WTC11 (cell line): ENCODE measurements around the gene AK5.

ENCODE experiments used
- CBFB ChIP-seq: sonication (generic); formaldehyde crosslinking; IDR thresholded peaks from 2 replicates; pipeline ENCODE4 v1.8.1; 2022; ENCODE audit warnings: mild to moderate bottlenecking, low read depth, missing genetic modification reagents
- CREM ChIP-seq: sonication (generic); formaldehyde crosslinking; IDR thresholded peaks from 2 replicates; pipeline ENCODE4 v1.8.1; 2022; ENCODE audit warnings: mild to moderate bottlenecking, missing genetic modification reagents, moderate library complexity
- ELF4 ChIP-seq: sonication (generic); formaldehyde crosslinking; IDR thresholded peaks from 2 replicates; pipeline ENCODE4 v1.8.1; 2022; ENCODE audit warnings: low read depth, mild to moderate bottlenecking, moderate library complexity, missing genetic modification reagents
- FOXK1 ChIP-seq: sonication (generic); formaldehyde crosslinking; IDR thresholded peaks from 2 replicates; pipeline ENCODE4 v1.8.0; 2022; ENCODE audit warnings: mild to moderate bottlenecking, moderate library complexity, missing genetic modification reagents
- JAZF1 ChIP-seq: fragments of 250-450 bp; sonication (Bioruptor Pico); IDR thresholded peaks from 2 replicates; pipeline ENCODE4 v1.9.0; 2021; ENCODE audit warnings: moderate library complexity, mild to moderate bottlenecking, inconsistent platforms
- NR1H2 ChIP-seq: sonication (generic); formaldehyde crosslinking; IDR thresholded peaks from 2 replicates; pipeline ENCODE4 v1.9.0; 2021; ENCODE audit warnings: mild to moderate bottlenecking, moderate library complexity, missing genetic modification reagents
- RELA ChIP-seq: sonication (generic); formaldehyde crosslinking; IDR thresholded peaks from 2 replicates; pipeline ENCODE4 v1.8.1; 2022; ENCODE audit warnings: missing genetic modification reagents, mild to moderate bottlenecking, borderline replicate concordance
- TCF7 ChIP-seq: sonication (generic); formaldehyde crosslinking; IDR thresholded peaks from 2 replicates; pipeline ENCODE4 v1.8.0; 2022; ENCODE audit warnings: mild to moderate bottlenecking, low read depth, missing genetic modification reagents, moderate library complexity
- ZNF121 ChIP-seq: sonication (generic); formaldehyde crosslinking; IDR thresholded peaks from 2 replicates; pipeline ENCODE4 v1.8.0; 2023; ENCODE audit warnings: missing genetic modification reagents
- ZNF671 ChIP-seq: fragments of 250-450 bp; sonication (Bioruptor Pico); IDR thresholded peaks from 2 replicates; pipeline ENCODE4 v1.8.0; 2021; ENCODE audit warnings: mild to moderate bottlenecking
- TF ChIP-seq, protein P1 (sequence below): fragments of 200-600 bp; IDR thresholded peaks from 2 replicates; pipeline ENCODE4 v1.8.0; 2022; ENCODE audit warnings: antibody characterized with exemption
- TF ChIP-seq, protein P2 (sequence below): sonication (generic); formaldehyde crosslinking; IDR thresholded peaks from 2 replicates; pipeline ENCODE4 v1.8.0; 2022; ENCODE audit warnings: missing genetic modification reagents
- TF ChIP-seq, protein P3 (sequence below): sonication (generic); formaldehyde crosslinking; IDR thresholded peaks from 2 replicates; pipeline ENCODE4 v1.8.1; 2022; ENCODE audit warnings: low read depth, mild to moderate bottlenecking, moderate library complexity, missing genetic modification reagents, borderline replicate concordance
- TF ChIP-seq, protein P4 (sequence below): sonication (generic); formaldehyde crosslinking; IDR thresholded peaks from 2 replicates; pipeline ENCODE4 v1.8.1; 2023; ENCODE audit warnings: mild to moderate bottlenecking, missing genetic modification reagents, moderate library complexity

DNA sequence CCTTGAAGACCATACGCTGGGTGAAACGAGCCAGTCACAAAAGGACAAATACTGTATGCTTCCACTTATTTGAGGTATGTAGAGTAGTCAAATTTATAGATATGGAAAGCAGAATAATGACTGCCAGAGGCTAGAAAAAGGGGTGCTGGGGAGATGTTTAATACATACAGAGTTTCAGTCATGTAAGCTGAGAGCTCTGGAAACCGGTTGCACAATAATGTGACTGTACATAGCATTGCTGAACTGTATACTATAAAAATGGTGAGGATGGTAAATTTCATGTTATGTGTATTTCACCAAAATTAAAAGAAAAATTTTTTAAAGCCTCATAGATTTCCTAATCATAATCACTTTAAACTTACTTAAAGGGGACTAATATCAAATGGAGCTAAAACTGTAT is 289.8 kb downstream of the AK5 start:
- TF ChIP-seq FOXK1 (CRISPR knock-in tag) (no peak), JAZF1 (CRISPR knock-in tag) (no peak), TCF7 (CRISPR knock-in tag) (no peak), RELA (CRISPR knock-in tag) (no peak), ZNF121 (CRISPR knock-in tag) (no peak), CBFB (CRISPR knock-in tag) (no peak), CREM (no peak), NR1H2 (CRISPR knock-in tag) (no peak), ZNF671 (CRISPR knock-in tag) (no peak), ELF4 (CRISPR knock-in tag) (no peak)
- TF ChIP-seq, protein P1, sequence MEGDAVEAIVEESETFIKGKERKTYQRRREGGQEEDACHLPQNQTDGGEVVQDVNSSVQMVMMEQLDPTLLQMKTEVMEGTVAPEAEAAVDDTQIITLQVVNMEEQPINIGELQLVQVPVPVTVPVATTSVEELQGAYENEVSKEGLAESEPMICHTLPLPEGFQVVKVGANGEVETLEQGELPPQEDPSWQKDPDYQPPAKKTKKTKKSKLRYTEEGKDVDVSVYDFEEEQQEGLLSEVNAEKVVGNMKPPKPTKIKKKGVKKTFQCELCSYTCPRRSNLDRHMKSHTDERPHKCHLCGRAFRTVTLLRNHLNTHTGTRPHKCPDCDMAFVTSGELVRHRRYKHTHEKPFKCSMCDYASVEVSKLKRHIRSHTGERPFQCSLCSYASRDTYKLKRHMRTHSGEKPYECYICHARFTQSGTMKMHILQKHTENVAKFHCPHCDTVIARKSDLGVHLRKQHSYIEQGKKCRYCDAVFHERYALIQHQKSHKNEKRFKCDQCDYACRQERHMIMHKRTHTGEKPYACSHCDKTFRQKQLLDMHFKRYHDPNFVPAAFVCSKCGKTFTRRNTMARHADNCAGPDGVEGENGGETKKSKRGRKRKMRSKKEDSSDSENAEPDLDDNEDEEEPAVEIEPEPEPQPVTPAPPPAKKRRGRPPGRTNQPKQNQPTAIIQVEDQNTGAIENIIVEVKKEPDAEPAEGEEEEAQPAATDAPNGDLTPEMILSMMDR = no peak
- TF ChIP-seq, protein P2, sequence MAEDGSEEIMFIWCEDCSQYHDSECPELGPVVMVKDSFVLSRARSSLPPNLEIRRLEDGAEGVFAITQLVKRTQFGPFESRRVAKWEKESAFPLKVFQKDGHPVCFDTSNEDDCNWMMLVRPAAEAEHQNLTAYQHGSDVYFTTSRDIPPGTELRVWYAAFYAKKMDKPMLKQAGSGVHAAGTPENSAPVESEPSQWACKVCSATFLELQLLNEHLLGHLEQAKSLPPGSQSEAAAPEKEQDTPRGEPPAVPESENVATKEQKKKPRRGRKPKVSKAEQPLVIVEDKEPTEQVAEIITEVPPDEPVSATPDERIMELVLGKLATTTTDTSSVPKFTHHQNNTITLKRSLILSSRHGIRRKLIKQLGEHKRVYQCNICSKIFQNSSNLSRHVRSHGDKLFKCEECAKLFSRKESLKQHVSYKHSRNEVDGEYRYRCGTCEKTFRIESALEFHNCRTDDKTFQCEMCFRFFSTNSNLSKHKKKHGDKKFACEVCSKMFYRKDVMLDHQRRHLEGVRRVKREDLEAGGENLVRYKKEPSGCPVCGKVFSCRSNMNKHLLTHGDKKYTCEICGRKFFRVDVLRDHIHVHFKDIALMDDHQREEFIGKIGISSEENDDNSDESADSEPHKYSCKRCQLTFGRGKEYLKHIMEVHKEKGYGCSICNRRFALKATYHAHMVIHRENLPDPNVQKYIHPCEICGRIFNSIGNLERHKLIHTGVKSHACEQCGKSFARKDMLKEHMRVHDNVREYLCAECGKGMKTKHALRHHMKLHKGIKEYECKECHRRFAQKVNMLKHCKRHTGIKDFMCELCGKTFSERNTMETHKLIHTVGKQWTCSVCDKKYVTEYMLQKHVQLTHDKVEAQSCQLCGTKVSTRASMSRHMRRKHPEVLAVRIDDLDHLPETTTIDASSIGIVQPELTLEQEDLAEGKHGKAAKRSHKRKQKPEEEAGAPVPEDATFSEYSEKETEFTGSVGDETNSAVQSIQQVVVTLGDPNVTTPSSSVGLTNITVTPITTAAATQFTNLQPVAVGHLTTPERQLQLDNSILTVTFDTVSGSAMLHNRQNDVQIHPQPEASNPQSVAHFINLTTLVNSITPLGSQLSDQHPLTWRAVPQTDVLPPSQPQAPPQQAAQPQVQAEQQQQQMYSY = no peak
- TF ChIP-seq, protein P3, sequence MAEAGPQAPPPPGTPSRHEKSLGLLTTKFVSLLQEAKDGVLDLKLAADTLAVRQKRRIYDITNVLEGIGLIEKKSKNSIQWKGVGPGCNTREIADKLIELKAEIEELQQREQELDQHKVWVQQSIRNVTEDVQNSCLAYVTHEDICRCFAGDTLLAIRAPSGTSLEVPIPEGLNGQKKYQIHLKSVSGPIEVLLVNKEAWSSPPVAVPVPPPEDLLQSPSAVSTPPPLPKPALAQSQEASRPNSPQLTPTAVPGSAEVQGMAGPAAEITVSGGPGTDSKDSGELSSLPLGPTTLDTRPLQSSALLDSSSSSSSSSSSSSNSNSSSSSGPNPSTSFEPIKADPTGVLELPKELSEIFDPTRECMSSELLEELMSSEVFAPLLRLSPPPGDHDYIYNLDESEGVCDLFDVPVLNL (CRISPR knock-in tag) = no peak
- TF ChIP-seq, protein P4, sequence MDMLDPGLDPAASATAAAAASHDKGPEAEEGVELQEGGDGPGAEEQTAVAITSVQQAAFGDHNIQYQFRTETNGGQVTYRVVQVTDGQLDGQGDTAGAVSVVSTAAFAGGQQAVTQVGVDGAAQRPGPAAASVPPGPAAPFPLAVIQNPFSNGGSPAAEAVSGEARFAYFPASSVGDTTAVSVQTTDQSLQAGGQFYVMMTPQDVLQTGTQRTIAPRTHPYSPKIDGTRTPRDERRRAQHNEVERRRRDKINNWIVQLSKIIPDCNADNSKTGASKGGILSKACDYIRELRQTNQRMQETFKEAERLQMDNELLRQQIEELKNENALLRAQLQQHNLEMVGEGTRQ (CRISPR knock-in tag) = no peak
